Right lobe of liver (tissue), 6 donors: Measurements from ENCODE around the gene IL17F. TPM values are rescaled to one million over a fixed set of nuclear protein-coding genes. Genes with fewer than 3 reads are reported as not detected.

Experiments
- ATAC-seq, 4 donors: fragments of 200-7000 bp; cut with Tn5 transposase; one replicate each; pipeline ENCODE4 v1.9.1; 2020; ENCODE audit warnings: mild to moderate bottlenecking in 4 of 4, moderate library complexity in 4 of 4
- DNase-seq, 3 donors: peaks; one replicate each; pipeline ENCODE4 v3.0.0-alpha.2; 2020
- H3K27ac ChIP-seq, 3 donors: fragments of 200-600 bp; one replicate each; pipeline ENCODE4 v1.8.0; 2022
- H3K27me3 ChIP-seq, 2 donors: fragments of 200-600 bp; one replicate each; pipeline ENCODE4 v1.8.0; 2022
- H3K36me3 ChIP-seq, 4 donors: fragments of 200-600 bp; sonication (generic) in 1 of 4; one replicate each; pipeline versions ENCODE4 v1.5.1 to v1.8.0; 2017 to 2022; ENCODE audit warnings: control low read depth in 1 of 4
- H3K4me1 ChIP-seq, 4 donors: fragments of 200-600 bp; sonication (generic) in 1 of 4; one replicate each; pipeline versions ENCODE4 v1.5.1 to v1.8.0; 2017 to 2022; ENCODE audit warnings: control low read depth in 1 of 4
- H3K4me3 ChIP-seq, 3 donors: fragments of 200-600 bp; one replicate each; pipeline ENCODE4 v1.8.0; 2022
- H3K9me3 ChIP-seq, 4 donors: fragments of 200-600 bp; sonication (generic) in 1 of 4; one replicate each; pipeline versions ENCODE4 v1.5.1 to v1.8.0; 2017 to 2022; ENCODE audit warnings: control low read depth in 1 of 4
- CTCF ChIP-seq, 4 donors: fragments of 200-600 bp in 3 of 4; fragments of 450-650 bp in 1 of 4; IDR thresholded peaks; one replicate each; pipeline versions ENCODE4 v1.5.1 to v1.8.0; 2016 to 2022; ENCODE audit warnings: antibody characterized with exemption in 4 of 4, mild to moderate bottlenecking in 2 of 4
- POLR2A ChIP-seq: fragments of 450-650 bp; IDR thresholded peaks from one replicate; pipeline ENCODE4 v1.6.1; 2017; ENCODE audit warnings: antibody characterized with exemption, mild to moderate bottlenecking
- whole genome bisulfite sequencing: methylation state at CpG from one replicate; pipeline ENCODE4 v1.1.6; 2018; ENCODE audit warnings: low coverage, low lambda C conversion rate; ENCODE audit not compliant: insufficient coverage; ENCODE audit errors: missing lambda C conversion rate; 5-methylcytosine and 5-hydroxymethylcytosine counted together
- intact Hi-C, 2 donors: fragments of 100-400 bp; cut with DNase I; formaldehyde crosslinking; loops; one replicate each; pipeline versions ENCODE4 v1.11.2 to v1.14.1; 2022
- long read RNA-seq: library from polyadenylated mRNA; unstranded; transcript quantifications from one replicate; pipeline ENCODE4 v2.0.0, GENCODE V29; 2019
- total RNA-seq, 6 experiments: library from RNA; depleted of rRNA in 2 of 6; stranded (reverse); fragments of >200 nt in 2 of 6; fragmentation: NEBNext Ultra II Directional in 3 of 6; extraction: Animal tissue kit (Norgen Biotek cat#: 25700) in 3 of 6; gene quantifications; one replicate each; pipeline versions ENCODE4 v1.1.0 to v1.2.4, GENCODE V29; 2016 to 2023
- donor health status: DM: no; HTN: yes; CAD: no.
- donor health status: DM: no; HTN: no; CAD: no.
- donor health status: DM: no; HTN: no; CAD: no.
- donor health status: DM: no; HTN: yes; CAD: no.
- donor health status: DM: no; HTN: yes; CAD: no.

IL17F gene
- total RNA-seq, result not detected
- long read RNA-seq, result 0 reads

GRCh38 chr6:52244400-52244799, at the start of gene IL17F:
TSS of gene IL17F (minus strand) at chr6:52244500. CDS start at chr6:52244429, 71 bp downstream.
- Histone ChIP-seq H3K27me3 (no peaks in the 10 kb centered on the region), H3K36me3 (no peaks in the 10 kb centered on the region), H3K4me3 (no peak within 1 kb of the TSS), H3K9me3 (no peaks in the 10 kb centered on the region), H3K27ac (no peak within 1 kb of the TSS), H3K4me1 (no peaks in the 10 kb centered on the region)
- no peak for DNase-seq
- TF ChIP-seq CTCF (IDR thresholded peaks at IDR 0.05), result no peak
- TF ChIP-seq POLR2A, result no peak
- intact Hi-C loops, result no loop called here
- no peak for ATAC-seq
- 72% methylated on average over 5 of the region's 5 CpGs for WGBS

DNA sequence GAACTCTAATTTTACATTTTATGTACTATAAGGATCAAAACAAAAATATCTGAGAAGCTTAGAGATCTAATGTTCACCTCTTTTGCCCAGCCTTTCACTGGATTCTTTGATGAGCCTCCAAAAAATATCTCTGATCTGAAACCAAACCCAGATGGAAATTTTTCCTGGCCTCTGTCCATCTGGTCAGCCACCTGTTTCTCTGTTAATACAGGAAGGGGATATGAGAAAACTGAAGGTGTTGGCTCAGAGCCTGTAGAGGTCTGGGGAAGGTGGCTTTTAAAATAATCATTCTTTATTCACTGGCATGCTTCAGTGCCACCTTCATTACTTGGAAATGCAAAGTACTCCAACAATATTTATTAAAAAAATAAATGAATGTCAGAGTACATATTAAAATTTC, 48.8 kb upstream of the IL17F start:
- Histone ChIP-seq H3K27ac (no peak overlapping the region), H3K4me3 (no peak overlapping the region), H3K27me3 (no peaks in the 10 kb centered on the region), H3K36me3 (no peaks in the 10 kb centered on the region), H3K9me3 (no peaks in the 10 kb centered on the region), H3K4me1 (no peaks in the 10 kb centered on the region)
- TF ChIP-seq CTCF (IDR thresholded peaks at IDR 0.05), result no peak
- TF ChIP-seq POLR2A, result no peak
- intact Hi-C loops, result no loop called here
- DNase-seq, result no peak
- ATAC-seq, result no peak

DNA sequence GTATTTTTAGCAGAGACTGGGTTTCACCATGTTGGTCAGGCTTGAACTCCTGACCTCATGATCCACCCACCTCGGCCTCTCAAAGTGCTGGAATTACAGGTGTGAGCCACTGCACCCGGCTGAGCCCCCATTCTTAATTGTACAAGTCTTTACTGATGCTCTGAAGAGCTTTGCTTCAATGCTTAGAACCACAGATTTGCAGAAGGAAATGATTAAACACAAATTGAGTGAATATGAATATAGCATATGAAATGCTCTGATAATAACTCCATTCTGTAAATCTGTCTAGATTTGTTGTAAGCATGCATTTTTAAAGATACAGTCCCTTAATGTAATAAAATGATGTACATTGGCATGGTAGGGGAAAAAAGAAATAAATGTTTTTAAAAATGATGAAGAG, 44.5 kb upstream of the IL17F start:
- H3K36me3 ChIP-seq, result no peaks in the 10 kb centered on the region
- DNase-seq (no peak), ATAC-seq (no peak)
- H3K4me1 ChIP-seq, result peaks cover 0 to 4% (median 2%) of the 10 kb centered on the region in 4 donors
- no peaks in the 10 kb centered on the region for H3K9me3 ChIP-seq
- whole genome bisulfite sequencing, result 72% methylated on average over 2 of the region's 2 CpGs
- intact Hi-C loops, result loop anchor here (10.0 kb wide), 2 partner anchors 106 to 116 kb away; no protein-coding TSS in a partner anchor
- no peaks in the 10 kb centered on the region for H3K27me3 ChIP-seq
- H3K27ac ChIP-seq, result no peak overlapping the region
- no peak overlapping the region for H3K4me3 ChIP-seq
- no peak for TF ChIP-seq CTCF (IDR thresholded peaks at IDR 0.05)
- TF ChIP-seq POLR2A, result no peak

GRCh38 chr6:52288216-52288615, 43.9 kb upstream of the IL17F start:
- Histone ChIP-seq H3K4me1 (peaks cover 0 to 10% (median 3%) of the 10 kb centered on the region in 4 donors), H3K27ac (no peak overlapping the region), H3K36me3 (no peaks in the 10 kb centered on the region), H3K4me3 (no peak overlapping the region), H3K9me3 (no peaks in the 10 kb centered on the region), H3K27me3 (no peaks in the 10 kb centered on the region)
- 78% methylated on average over 6 of the region's 7 CpGs for WGBS
- TF ChIP-seq POLR2A (no peak), CTCF (IDR thresholded peaks at IDR 0.05) (no peak)
- DNase-seq, result no peak
- no peak for ATAC-seq
- intact Hi-C loops, result loop anchor here (10.0 kb wide), 2 partner anchors 107 to 117 kb away; no protein-coding TSS in a partner anchor
